MM.1S (cell line): ENCODE data around the gene TFIP11.

Experiments
- CTCF ChIP-seq: fragments of 300-600 bp; sonication (generic); IDR thresholded peaks from 2 replicates; pipeline ENCODE4 v1.5.1; 2016; ENCODE audit warnings: antibody characterized with exemption, low read length, mixed read lengths
- EZH2 ChIP-seq: fragments of 300-600 bp; sonication (generic); optimal IDR thresholded peaks from 2 replicates; pipeline ENCODE3; 2017; ENCODE audit warnings: low read depth, mild to moderate bottlenecking, antibody characterized with exemption, low read length, mixed read lengths
- EZH2phosphoT487 ChIP-seq: fragments of 300-600 bp; sonication (generic); IDR thresholded peaks from 2 replicates; pipeline ENCODE4 v1.6.1; 2018; ENCODE audit warnings: antibody characterized with exemption, low read length

DNA sequence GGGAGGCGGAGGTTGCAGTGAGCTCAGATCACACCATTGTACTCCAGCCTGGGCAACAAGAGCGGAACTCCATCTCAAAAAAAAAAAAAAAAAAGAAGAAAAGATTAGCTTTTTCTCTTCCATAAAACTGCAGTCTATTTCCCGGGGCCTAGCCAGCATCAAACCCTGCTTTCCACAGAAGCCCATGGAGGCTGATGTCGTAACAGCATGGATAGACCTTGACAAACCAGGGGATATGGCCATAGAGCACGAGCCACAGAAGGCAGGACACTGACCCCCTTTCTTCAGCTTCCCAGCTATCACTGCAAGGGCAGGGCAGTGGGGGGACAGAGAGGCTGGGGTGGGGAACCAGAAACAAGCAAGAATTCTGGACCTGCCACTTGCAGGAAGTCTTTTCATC is 50.2 kb downstream of the TFIP11 start:
- no peak for TF ChIP-seq CTCF
- no peak for TF ChIP-seq EZH2
- no peak for TF ChIP-seq EZH2phosphoT487
